Measurements from ENCODE around the gene PLIN3.

GRCh38 chr19:4913996-4914735 is 46.7 kb upstream of the PLIN3 start:
- TF ChIP-seq YY1 (IDR thresholded peaks at IDR 0.05; ENCODE audit: extremely low read depth, insufficient replicate concordance, low read depth, low read length) (no peak), CEBPB (IDR thresholded peaks at IDR 0.05; ENCODE audit: low read depth) (no peak), POLR2AphosphoS5 (IDR thresholded peaks at IDR 0.05; ENCODE audit: low read depth, low read length) (no peak), CTCF (IDR thresholded peaks at IDR 0.05 in 2 of 3, conservative IDR thresholded peaks at IDR 0.05 in 1 of 3; ENCODE audit: borderline replicate concordance in 1 of 3, insufficient read depth in 1 of 3, low read depth in 2 of 3, low read length in 2 of 3) (no peak), EZH2 (IDR thresholded peaks at IDR 0.05) (no peak), ZNF274 (IDR thresholded peaks at IDR 0.05; ENCODE audit: low read depth, low read length) (no peak), SIN3A (IDR thresholded peaks at IDR 0.05; ENCODE audit: low read depth) (no peak), POLR2A (IDR thresholded peaks at IDR 0.05; ENCODE audit: borderline replicate concordance, extremely low read depth, insufficient read depth, insufficient read length) (no peak), EZH2phosphoT487 (IDR thresholded peaks at IDR 0.05; ENCODE audit: borderline replicate concordance) (no peak), ATF3 (IDR thresholded peaks at IDR 0.05) (no peak)
